Activated CD4-positive, alpha-beta T cell treated with anti-CD3 and anti-CD28 coated beads for 24 hours (primary cell): ENCODE results near the gene MAML2.

Experiments used
- DNase-seq, 2 donors: peaks; one replicate each; pipeline ENCODE4 v3.0.0-alpha.2; 2020; ENCODE audit warnings: low read depth in 2 of 2

MAML2 gene

GRCh38 chr11:96342961-96343711 lies at the start of gene MAML2:
Gene MAML2, minus strand, starts transcription at chr11:96343195. Its CDS starts 1,300 bp downstream, at chr11:96341895.
- peak; percentile 82 to 85 for DNase-seq

GRCh38 chr11:96391698-96392307 lies 48.8 kb upstream of the MAML2 start:
- no peak for DNase-seq

DNA sequence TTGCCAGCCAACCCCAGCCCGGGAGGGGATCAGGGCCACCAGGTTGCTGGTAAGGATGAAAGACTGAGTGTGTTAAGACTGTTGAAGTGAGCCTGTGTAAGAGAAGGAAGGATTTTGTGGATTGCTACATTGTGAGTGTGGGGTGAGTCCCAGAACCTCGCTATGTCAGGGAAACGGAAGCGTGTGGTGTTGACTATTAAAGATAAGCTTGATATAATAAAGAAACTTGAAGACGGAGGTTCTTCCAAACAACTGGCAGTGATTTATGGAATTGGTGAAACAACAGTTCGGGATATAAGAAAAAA lies 47.4 kb upstream of the MAML2 start:
- DNase-seq, result no peak

DNA sequence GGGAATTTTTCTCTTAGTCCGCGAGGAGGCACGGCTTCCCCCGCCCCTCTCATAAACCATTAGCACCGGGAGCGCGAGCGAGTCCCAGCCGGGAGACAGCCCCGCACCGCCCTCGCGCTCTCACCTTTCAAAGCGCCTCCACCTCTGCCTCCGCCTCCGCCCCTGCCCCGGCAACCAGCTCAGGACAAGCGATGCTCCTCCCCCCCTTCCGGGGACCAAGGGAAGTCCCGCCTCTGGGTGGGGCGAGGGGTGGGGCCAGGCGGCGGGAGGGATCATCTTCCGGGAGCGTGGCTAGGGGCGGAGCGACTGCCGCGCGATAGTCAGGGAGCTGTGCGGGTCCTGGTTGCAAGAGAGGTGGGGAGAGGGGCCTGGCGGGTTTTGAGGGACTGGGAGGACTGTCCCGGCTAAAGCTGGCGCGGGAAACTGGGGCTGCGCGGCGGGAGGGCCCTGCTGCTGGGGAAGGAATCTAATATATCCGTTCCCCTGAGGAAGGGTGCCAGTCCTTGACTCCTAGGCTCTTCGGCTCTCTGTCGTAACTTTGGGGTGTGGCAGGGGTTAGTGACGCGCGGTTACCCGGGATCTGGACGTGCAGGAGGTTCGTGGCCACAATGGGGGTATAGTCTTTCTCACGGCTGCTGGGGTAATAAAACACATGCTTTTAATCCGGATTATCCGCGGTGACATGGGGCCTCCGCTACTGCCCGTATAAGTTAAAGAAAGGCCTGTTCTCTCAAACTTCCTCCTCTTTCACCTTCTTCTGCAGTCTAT lies 46.9 kb upstream of the MAML2 start, which contains the start of the genes CCDC82 and JRKL:
Gene CCDC82, minus strand, starts transcription at position 193 of the 768 bp plus-strand sequence. CDS start 5,165 bp downstream, outside the sequence.
Gene JRKL, plus strand, starts transcription at position 294 of the 768 bp plus-strand sequence. CDS start 637 bp downstream, outside the sequence.
- peak; percentile 96 to 98 for DNase-seq

- no peak for DNase-seq
These were observed 46.1 kb upstream of the MAML2 start for GRCh38 chr11:96388891-96389719.

DNA sequence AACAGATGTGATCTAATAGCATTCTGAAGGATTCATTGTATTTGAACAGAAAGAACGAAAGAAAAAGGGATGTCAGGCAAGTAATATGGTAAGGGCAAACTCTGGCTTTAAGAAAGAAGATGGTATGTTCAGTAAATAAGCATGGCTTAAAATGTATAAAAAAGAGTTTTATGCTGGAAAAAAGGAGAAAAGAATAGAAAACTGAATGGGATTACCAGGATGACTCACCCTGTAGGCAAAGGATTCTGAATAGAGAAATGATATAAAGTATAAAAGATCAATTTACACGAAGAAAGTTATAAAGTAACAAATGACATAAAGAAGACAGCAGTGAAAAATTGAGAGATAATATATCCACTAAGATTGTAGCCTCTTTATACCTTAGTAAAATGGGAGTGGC lies 42.2 kb upstream of the MAML2 start:
- DNase-seq, result no peak

GRCh38 chr11:96384156-96384555 lies 41.2 kb upstream of the MAML2 start:
- no peak for DNase-seq

GRCh38 chr11:96376796-96377195 lies 33.8 kb upstream of the MAML2 start:
- no peak for DNase-seq

DNA sequence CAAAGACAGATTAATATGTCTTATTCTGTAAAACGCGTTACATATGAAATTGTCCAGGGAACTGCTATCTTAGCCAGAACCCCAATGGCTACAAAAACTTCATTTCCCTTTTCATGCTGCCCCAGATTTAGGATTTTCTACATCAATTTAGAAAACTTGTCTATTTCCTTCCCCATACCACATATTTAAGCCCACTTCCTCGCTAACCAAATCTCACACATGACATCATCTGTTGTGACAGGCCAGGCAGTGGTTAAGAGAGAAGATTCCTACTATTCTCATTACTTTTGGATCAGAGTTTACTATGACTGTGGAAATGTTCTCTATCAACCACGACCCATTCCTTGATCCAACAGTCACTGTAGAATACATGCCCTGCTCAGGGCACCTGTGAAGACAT lies 30.8 kb upstream of the MAML2 start:
- no peak for DNase-seq

DNA sequence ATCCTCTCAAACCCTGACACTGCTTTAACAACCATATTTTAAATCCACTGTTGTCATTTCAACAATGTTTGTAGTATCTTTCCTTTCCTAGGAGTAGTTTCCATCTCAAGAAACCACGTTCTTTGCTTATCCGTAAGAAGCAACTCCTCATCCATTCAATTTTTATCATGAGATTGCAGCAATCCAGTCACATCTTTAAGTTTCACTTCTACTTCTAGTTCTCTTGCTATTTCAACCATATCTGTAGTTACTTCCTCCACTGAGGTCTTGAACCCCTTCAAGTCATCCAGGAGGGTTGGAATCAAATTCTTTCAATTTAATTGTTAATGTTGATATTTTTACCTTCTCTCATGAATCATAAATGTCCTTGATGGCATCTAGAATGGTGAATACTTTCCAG lies 24.3 kb upstream of the MAML2 start:
- no peak for DNase-seq

DNA sequence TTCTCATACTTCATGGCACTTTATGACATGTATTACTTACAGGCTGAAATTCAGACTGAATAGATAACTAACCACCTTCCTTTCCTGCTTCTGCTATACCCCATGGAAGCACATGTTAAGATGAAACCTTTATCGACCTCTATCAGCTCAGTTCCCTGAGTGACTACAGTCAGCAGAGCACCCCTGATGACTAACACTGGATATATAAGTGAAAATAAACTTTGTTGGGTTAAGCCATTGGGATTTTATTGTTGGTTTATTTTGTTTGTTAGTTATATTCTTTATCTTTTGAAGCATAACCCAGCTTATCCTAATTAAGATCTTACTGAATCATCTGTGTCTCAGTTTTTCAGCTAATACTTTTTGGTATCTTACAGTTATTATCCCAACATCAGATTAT lies 23.0 kb upstream of the MAML2 start:
- no peak for DNase-seq

DNA sequence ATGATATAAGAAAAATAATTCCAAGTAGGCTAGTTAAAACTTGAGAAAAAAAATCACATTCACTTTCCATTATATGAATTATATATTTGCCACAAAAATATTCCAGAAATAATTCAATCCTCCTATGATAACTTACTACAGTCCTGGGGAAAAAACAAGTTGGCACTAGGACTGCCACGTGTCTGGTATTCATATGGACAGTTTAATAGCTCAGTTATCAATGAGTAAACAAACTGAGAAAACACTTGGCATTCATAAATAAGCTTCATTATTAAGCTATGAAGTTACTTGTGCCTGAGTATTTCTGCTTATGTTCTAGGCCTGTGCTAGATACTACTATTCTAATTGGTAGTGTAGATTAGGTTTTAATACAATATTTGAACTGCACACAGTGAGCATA lies 22.5 kb upstream of the MAML2 start:
- no peak for DNase-seq

GRCh38 chr11:96361778-96362177 lies 18.8 kb upstream of the MAML2 start:
- DNase-seq, result no peak

- DNase-seq, result no peak
These were observed 15.3 kb upstream of the MAML2 start for GRCh38 chr11:96358321-96358720.

- no peak for DNase-seq
These were observed 14.8 kb upstream of the MAML2 start for GRCh38 chr11:96357794-96358193.

- DNase-seq, result no peak
These were observed 13.9 kb upstream of the MAML2 start for GRCh38 chr11:96356848-96357247.

GRCh38 chr11:96342014-96342960 lies 708 bp downstream of the MAML2 start:
- DNase-seq, result no peak

DNA sequence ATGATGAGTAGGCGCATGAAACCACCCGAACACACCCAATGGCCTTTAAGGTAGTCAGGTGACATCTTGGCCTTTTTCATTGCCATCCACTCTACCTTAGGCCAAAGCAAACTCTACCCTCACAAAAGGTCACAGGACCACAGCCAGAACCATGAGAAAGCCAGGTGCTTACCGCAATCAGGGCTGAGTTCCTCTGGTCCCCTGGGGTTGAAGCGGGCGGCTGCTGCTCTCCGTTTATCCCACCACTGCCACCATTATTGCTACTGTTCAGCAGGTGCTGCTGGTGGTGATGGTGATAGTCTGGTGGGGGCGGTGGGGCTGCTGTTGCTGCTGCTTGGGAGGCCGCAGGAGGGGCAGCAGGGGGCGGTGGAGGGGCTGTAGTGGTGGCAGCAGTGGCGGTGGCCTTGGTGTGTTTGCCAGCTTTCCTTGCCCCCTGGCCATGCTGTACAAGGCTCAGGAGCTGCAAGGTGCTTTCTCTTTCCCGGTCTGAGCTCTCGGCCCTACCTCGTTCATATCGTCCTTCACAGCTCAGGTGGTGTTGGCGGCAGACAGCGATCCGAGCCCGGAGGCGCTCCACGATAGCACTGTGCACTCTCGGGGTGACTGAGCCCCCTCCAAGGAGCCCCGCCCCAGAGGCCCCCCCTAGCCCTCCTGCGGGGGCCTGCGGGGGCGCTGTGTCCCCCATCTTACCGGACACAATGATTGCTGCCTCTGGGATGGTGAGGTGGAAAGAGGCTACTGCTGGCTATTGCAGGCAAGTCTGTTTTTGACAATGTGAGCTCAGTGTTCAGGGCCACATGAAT lies 1.6 kb downstream of the MAML2 start:
- DNase-seq, result peak; percentile 34 to 39

DNA sequence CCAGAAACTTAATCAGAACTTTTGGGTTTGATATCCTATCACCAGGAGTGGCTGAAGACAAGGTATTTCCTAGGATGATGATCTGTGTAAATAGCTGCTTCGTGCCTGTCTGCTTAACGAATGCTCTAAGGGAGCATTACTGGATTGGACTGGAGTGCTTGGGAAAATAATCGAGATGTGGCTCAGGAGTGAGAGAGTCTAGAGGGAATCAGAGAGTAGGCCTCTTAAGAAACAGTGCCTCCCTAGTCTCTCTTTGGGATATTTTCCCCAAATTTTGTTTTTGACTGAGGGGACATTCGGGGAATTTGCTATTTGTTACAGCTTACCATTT lies 2.5 kb downstream of the MAML2 start:
- DNase-seq, result no peak
